Posterior vena cava (tissue), 2 donors: ENCODE measurements around the gene DDAH1. TPM values are rescaled to one million over a fixed set of nuclear protein-coding genes. Genes with fewer than 3 reads are reported as not detected.

ENCODE experiments used
- DNase-seq: peaks from one replicate; pipeline ENCODE4 v3.0.0-alpha.2; 2020; ENCODE audit warnings: low spot score
- intact Hi-C, 2 donors: fragments of 100-400 bp; cut with DNase I; formaldehyde crosslinking; loops; one replicate each; pipeline versions ENCODE4 v1.14.1 to v1.14.2; 2022 to 2023
- total RNA-seq, 2 donors: library from RNA; stranded (reverse); fragmentation: NEBNext Ultra II Directional; extraction: Animal tissue kit (Norgen Biotek cat#: 25700); gene quantifications; one replicate each; pipeline ENCODE4 v1.2.1, GENCODE V29; 2021
- donor health status: DM: yes; HTN: yes; CAD: no.
- donor health status: DM: yes; HTN: yes; CAD: no.

Gene DDAH1
- total RNA-seq, 2 donors from 2014 or later, result 31.8 to 46.1 TPM

DNA sequence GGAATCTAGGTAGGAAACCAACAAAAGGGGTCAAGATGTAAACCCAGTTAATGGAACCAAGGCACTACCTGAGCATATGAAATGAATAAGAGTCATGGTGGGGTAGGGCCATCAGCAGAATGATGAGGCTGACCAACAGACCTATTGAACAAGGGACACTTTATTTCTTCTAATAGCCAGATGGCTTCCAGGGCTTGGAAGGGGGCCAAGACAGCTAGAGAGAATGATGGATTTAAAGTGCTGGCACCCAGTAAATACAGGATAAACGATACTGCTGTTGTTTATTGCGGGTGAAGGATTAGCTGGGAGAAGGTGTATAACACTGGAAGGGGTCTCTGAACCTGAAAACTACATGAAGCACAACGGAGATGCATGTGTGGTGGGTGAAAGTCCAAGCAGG lies 15.6 kb downstream of the DDAH1 start:
- no peak for DNase-seq
- intact Hi-C loops, result no loop called here

DNA sequence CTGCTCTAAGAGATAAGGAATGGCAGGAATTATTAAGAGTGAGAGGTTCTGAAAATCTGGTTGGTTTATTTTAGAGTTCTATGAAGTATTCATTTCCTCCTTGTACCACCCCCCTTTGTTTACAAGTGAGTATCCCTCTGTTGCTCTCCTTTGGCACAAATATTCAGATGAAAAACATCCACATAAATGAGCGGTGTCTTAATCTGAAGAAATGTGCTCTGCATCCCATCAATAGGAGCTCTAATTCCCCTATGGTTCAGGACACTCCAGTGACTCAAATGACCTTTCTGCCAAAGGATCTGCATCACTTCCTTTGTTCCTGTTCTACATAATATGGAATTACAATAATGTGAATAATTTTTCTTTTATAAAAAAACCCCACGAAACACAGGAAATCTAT lies 16.6 kb downstream of the DDAH1 start:
- intact Hi-C loops, result no loop called here

DNA sequence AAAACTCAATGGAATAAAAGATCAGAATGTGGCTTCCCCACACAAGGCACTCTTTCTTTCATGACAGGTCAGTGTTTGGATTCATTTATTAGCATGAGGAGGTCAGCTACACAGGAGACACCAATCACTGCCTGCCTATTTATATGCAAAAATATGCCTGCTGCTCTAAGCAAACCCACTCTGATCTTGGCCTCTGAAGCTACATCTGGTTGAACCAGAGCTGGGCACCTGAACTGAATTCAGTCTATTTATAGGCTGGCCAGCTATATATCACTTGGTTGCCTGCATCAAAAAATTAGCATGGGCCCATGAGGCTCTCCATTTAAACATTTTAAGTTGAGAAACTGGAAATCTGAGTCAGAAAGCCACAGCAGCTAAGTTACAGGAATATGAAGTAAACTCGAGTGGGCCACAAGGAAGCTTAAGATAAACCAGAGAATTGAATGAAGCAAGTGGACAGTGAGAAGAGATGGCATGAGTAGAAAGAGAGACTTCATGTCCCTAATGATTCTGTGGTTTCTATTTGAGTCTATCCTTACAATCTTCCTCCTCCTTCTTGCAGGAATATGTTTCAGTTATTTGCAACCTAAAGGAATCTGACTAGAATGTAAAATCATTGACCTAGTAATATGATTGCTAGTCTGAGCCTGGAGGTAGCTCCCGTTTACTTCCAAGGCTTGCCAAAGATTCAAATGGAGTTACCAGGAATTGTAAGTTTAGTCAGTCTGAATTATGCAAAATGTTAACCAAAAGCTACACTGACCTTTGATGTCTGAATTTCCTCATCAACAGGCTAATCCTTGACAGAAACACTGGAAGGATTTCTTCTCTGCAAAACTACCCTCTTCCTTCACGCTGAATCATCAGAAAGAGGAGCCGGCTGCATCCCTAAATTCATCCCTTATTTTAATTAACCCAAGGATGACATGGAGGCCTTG lies 17.7 kb downstream of the DDAH1 start:
- DNase-seq, result no peak
- intact Hi-C loops, result no loop called here

More for the DNA sequence above, 16.6 kb downstream of the DDAH1 start:
- no peak for DNase-seq

DNA sequence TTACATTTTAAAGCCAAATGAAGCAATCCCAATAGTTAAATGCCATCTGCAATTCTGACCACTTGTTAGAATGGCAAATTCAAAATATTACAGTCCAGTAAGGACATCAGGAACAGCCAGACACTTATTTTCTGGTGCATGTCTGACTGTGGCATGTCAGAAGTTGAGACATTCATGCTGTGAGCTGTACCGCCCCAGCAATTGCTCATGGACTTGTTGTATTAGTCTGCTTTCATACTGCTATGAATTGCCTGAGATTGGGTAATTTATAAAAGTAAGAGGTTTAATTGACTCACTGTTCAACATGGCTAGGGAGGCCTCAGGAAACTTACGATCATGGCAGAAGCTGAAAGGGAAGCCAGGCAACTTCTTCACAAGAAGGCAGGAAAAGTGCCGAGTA lies 19.1 kb downstream of the DDAH1 start:
- intact Hi-C loops, result no loop called here

DNA sequence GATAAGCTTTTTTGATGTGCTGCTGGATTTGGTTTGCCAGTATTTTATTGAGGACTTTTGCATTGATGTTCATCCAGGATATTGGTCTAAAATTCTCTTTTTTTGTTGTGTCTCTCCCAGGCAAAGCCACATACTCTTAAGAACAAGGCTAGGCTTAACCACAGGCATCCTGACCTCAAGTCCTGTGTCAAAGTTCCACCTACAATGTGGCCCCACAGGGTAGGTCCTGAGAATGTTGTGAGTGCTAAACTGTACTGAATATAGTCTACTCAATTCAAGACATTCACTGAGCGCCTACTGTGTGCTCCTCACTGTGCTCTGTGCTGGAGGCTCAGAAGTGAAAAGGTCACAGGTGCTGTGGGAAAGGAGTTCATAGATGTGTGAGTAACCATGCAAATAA lies 20.6 kb downstream of the DDAH1 start:
- DNase-seq, result no peak
- intact Hi-C loops, result no loop called here

More for the DNA sequence above, 19.1 kb downstream of the DDAH1 start:
- no peak for DNase-seq

DNA sequence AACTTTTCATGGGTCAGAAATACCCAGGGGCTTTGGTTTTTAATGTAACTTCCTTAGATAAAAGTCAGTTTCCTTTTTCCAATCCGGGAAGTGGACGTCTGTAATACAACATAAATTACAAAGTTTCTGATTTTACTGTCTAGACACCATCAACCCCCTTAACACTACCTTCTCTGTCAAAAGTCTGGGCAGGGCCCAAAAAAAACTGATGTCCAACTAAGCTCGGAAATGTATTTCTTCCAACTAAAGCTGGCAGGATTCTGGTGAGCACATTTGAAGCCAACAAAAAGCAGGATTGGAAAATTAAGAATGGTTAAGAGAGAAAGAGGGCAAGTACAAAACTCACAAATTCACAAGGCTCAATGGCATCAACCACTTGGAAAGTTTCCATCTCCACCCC lies 24.3 kb downstream of the DDAH1 start:
- DNase-seq, result no peak
- intact Hi-C loops, result no loop called here

DNA sequence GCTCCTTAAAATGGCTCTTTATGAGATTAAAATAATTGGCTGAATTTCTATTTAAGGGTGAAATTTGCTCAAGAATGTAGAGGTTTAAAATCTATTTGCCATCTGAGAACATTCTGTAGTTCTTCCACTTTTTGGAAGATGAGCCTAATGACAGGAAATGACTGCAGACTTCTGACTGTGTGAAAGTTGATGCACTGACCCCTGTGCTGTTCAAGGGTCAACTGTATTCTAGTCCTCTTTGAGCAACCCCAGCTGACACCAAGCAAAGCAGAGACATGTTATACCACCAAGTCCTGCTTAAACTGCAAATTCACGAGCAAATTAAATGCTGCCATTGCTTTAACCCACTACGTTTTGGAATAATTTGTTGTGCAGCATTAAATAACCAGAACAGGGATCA lies 26.6 kb downstream of the DDAH1 start:
- intact Hi-C loops, result no loop called here
- no peak for DNase-seq

DNA sequence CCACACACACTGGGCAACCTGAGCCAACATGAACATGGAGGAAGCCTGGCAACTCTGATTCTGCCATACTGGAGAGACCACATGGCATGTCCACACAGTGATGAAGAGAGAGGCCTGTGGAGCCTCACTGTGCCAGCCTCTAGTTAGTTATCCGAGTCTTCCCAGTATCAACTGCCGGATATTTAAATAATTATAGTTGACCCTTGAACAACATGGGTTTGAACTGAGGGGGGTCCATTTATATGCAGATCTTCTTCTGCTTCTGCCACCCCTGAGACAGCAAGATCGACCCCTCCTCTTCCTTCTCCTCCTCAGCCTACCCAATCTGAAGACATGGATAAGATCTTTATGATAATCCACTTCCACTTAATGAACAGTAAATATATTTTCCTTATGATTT lies 27.8 kb downstream of the DDAH1 start:
- intact Hi-C loops, result no loop called here
- no peak for DNase-seq

DNA sequence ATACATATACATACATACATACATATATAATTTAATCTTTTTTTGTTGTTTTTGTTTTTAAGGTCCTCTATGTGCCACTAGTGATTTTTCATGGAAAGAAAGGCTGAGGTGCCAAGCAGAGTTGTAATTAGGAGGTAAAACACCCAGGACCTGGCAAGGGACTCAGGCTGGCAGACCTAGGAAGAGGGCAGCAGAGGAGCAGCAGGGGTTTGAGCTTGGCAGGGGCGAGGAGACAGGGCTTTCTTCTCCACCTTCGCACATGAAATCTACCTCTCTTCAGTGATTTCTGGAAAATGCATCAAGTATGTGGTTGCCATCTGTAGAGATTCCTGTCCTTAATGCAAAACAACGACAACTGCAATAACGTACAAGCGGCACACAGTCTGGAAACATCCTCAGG lies 31.9 kb downstream of the DDAH1 start:
- intact Hi-C loops, result no loop called here
- no peak for DNase-seq

DNA sequence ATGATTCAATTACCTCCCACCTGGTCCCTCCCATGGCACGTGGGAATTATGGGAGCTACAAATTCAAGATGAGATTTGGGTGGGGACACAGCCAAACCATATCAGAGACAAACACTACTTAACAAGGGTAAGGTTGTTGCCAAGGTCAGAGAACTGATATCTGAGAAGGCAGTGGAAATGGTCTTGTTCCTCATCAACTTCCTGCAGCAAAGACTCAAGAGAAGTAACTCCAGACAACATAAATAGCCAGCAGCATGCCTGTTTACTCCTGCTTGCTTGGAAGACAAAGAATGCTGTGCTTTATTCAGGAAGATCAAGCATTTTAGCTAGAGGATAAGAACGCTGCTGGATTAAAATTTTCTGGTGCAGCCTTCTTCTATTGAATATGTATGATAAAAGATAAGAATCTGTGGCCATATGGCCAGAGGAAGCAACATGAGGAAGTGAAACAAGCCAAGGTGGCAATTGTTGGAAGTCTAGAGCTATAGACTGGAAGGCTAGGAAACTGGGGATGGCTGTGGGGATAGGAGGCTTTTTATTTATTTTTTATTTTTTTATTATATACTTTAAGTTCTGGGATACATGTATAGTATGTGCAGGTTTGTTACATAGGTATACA lies 36.4 kb downstream of the DDAH1 start:
- intact Hi-C loops, result no loop called here
- no peak for DNase-seq

DNA sequence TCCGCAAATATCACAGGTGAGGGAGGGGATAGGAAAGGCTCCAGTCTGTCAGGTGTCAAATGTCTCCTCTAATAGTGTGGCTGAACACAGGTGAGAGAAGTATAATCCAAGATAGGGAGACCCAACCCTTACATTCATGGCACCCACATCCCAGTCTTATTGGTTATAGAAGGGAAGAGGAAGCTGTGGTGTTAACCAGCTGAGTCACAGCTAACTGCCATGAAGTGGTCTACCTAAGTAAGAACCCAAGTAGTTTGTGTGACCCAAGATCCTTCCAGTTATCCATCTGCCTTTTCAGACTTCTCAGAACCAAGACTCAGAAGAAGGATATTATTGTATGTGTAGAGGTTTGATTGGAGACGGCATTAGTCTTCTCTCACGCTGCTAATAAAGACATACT lies 37.1 kb downstream of the DDAH1 start:
- intact Hi-C loops, result no loop called here
- no peak for DNase-seq

DNA sequence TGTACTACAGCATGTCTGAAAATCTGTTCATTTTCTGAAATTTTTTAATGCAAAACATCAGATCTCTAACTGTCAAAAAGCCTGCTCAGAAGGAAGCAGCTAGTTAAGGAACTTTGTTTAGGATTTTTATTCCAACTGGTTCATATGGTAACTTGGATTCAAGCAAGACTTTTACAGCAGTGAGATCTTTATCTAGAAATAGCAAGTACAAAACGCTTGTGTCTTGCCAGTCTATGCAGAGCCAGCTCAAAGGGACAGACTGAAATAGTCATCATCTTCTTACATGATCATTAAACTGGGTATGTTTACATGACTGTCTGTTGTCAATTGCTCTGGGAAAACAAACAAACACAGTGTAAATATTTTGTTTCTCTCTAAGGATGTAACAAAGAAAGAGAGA lies 37.6 kb downstream of the DDAH1 start:
- no peak for DNase-seq
- intact Hi-C loops, result no loop called here

DNA sequence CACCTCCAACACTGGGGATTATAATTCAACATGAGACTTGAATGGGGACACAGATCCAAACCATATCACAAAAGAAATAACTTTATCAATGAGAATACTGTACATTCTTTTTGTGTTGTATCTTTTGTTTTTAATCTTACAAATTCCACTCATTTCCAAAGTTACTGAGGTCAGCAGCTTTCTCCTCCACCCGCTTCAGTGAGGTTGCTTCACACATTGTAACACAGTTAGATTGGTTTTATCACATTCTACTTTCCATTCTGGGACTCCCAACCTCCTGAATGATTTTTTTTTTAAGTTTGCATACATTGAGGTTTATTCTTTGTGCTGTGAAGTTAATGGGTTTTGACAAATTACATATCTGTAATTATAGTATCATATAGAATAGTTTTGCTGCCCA lies 43.8 kb downstream of the DDAH1 start:
- no peak for DNase-seq
- intact Hi-C loops, result no loop called here

DNA sequence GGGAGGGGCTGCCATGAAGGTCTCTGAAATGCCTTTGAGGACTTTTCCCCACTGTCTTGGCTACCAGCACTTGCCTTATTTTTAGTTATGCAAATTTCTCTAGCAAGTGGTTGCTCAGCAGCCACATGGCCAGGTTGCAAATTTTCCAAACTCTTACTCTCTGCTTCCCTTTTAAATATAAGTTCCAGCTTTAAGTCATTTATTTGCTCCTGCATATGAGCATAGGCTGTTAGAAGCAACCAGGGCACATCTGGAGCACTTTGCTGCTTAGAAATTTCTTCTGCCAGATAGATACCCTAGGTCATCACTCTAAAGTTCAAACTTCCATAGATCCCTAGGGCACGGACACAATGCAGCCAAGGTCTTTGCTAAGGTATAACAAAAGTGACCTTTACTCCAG lies 44.8 kb downstream of the DDAH1 start:
- intact Hi-C loops, result no loop called here
- no peak for DNase-seq

DNA sequence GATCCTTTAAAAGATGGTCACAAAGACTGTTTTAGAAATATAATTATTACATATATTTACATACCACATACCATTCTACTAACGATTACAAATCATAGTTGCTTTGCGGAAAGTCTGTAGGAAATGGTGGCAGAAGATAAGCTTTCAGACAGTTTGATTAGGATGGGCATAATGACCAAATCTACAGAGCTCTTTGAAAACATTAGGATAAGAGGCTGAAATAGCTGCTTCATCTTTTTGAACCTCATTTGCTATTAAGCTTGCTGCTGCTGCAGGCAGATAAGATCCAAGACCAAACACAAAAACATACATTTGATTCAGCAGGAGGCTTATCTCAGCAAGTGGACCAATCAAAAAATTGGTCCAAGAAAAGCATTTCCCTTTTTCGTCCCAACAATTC lies 47.1 kb downstream of the DDAH1 start:
- no peak for DNase-seq
- intact Hi-C loops, result no loop called here

DNA sequence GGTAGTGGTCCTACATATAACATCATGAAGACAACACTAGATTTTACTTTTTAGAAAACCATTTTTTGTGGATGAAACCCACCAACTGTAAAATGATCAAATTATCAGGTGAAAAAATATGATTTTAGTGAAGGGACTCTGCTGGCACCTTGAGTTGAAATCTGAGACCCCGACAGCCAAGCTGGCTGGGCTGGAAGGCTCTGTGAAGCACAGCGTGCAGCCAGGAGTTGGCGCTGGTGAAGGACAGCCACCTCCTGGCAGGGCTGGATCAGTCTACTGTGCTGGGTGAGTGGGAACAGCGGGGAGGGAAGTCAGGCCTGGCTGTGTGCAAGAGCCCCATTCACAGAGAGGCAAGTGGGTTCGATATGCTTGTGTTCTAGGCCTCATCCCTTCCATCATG lies 47.9 kb downstream of the DDAH1 start:
- no peak for DNase-seq
- intact Hi-C loops, result no loop called here

DNA sequence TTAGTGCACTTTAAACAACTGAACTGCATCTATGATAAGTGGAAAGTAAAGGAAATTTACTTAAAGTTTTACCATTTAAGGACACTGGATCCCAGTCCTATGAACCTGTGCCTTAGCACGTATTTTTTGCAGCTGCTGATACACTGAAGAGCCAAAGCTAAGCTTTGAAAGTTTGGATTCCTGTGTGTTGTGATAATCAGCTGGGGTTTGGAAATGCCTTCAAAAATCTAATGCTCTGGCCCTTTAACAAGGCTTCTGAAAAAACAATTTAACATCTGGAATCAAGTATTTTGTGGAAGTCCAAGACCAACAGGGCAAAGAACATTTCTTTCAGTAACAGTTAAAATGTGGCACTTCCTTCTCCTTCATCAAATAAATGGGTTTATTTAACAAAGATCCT lies 51.8 kb downstream of the DDAH1 start:
- intact Hi-C loops, result no loop called here
- no peak for DNase-seq

DNA sequence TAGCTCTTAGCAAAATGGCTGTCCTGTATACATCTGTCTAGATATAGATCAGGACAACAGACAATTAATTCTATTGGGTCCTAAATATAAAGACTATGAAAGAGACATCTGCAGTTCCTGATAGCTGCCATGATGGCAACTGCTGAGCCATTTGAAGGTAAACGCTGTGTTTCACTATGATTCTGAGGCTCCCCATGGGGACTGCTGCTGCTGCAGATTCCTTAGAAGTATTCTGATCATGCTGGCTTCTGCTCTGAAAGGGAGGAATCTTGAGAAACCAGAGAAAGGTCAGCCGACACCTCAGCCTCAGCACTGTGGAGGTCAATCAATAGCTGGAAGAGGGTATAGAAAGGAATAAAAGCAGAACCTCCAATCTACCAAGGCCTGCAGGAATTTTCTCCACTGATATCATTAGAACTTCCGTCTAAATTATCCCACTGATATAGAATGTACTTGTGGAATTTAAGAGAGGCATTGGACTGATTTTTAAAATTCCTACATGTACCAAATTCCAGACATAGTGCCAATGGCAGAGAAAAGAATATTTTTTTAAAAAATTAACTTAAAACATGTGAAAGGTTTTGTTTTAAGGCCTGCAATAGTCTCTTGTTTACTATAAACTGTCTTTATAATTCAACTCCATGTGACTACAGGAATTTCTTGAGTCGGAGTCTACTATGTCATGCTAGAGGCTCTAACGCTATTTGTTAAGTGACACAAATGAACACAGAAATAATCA lies 53.2 kb downstream of the DDAH1 start:
- intact Hi-C loops, result no loop called here
- DNase-seq, result no peak

DNA sequence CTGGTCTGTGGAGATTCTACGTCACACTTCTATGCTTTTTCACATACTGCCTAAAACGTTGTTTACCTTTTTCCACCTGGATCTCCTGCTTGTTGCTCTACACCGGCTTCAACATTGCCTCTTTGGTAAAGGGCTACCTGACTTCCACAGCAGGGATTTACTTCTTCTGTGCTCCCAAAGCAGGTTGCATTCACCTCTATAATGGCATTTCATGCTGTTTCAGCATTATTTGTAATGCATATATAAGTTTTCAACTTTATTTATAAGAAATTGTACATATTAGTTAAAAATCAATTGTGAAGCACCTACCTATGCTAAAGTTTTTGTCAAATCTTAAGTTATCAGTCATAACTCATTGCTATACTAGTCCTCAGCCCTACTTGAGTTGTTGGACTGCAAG lies 55.4 kb downstream of the DDAH1 start:
- intact Hi-C loops, result no loop called here
- DNase-seq, result no peak

DNA sequence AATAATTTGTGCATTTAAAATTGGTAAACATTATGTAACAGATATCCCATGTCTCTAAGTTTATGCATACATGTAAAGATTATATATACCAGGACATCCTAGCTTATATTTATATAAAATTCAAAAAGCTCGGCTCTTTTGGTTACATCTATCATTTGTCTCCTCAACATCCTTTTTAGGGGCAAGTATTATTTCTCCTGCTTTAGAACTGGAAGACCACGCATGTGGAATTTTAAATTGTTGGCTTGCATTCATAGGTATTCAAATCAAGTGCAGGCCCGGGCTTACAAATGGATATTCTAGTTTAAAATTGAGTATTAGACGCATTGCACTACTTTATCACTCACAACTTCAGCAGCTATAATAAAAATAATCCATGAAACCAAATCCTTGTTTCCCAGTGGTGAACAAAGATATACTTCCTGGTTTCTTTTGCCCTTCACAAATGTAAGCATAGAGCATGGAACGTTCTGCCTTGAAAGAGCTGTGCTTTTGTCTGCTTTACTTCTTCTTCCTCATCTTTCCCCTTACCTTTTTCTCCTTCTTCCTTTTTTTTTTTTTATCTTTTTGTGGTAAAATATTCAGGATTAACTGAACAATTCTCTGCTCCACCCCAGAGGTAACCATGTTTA lies 57.1 kb downstream of the DDAH1 start:
- no peak for DNase-seq
- intact Hi-C loops, result no loop called here
